HepG2 (cell line): Measurements from ENCODE around the gene B4GALT2. TPM values are rescaled to one million over a fixed set of nuclear protein-coding genes. Genes with fewer than 3 reads are reported as not detected.

Experiments used
- AGO2 ChIP-seq: fragments of 200-400 bp; formaldehyde crosslinking; optimal IDR thresholded peaks from 2 replicates; pipeline ENCODE3; 2017; ENCODE audit warnings: mild to moderate bottlenecking, low read depth, low read length, moderate library complexity
- EEA1 ChIP-seq: sonication (generic); formaldehyde crosslinking; IDR thresholded peaks from 2 replicates; pipeline ENCODE4 v1.5.1; 2020; ENCODE audit warnings: mild to moderate bottlenecking, missing genetic modification reagents, borderline replicate concordance
- GABPB1 ChIP-seq: IDR thresholded peaks from 2 replicates; pipeline ENCODE4 v1.6.1; 2016; ENCODE audit warnings: mild to moderate bottlenecking, missing genetic modification reagents, moderate library complexity, missing compliant biosample characterization
- HIVEP1 ChIP-seq: sonication (generic); formaldehyde crosslinking; IDR thresholded peaks from 2 replicates; pipeline ENCODE4 v1.4.0; 2020; ENCODE audit warnings: mild to moderate bottlenecking, missing genetic modification reagents
- KAT8 ChIP-seq: IDR thresholded peaks from 2 replicates; pipeline ENCODE4 v1.6.1; 2016; ENCODE audit warnings: missing genetic modification reagents, missing compliant biosample characterization
- MAZ ChIP-seq, 2 experiments: sonication (generic) in 1 of 2; formaldehyde crosslinking in 1 of 2; IDR thresholded peaks; 2 replicates each; pipeline versions ENCODE4 v1.5.0 to v1.6.1; 2012 to 2020; ENCODE audit warnings: low read depth in 2 of 2, mild to moderate bottlenecking in 2 of 2, borderline replicate concordance in 1 of 2, improper control_type of control experiment in 1 of 2, low read length in 1 of 2, missing genetic modification reagents in 1 of 2, moderate library complexity in 1 of 2
- MEIS2 ChIP-seq: sonication (generic); formaldehyde crosslinking; IDR thresholded peaks from 2 replicates; pipeline ENCODE4 v1.9.0; 2021; ENCODE audit warnings: mild to moderate bottlenecking, missing genetic modification reagents
- SRSF1 ChIP-seq: fragments of 200-400 bp; formaldehyde crosslinking; optimal IDR thresholded peaks from 2 replicates; pipeline ENCODE3; 2017; ENCODE audit warnings: mild to moderate bottlenecking, low read depth, low read length, moderate library complexity
- STAG1 ChIP-seq: sonication (generic); formaldehyde crosslinking; IDR thresholded peaks from 2 replicates; pipeline ENCODE4 v1.4.0; 2020; ENCODE audit warnings: missing genetic modification reagents
- UBTF ChIP-seq: sonication (generic); formaldehyde crosslinking; IDR thresholded peaks from 2 replicates; pipeline ENCODE4 v1.4.0; 2020; ENCODE audit warnings: mild to moderate bottlenecking, missing genetic modification reagents
- ZBTB7B ChIP-seq: sonication (generic); formaldehyde crosslinking; IDR thresholded peaks from 2 replicates; pipeline ENCODE4 v1.4.0; 2020; ENCODE audit warnings: missing genetic modification reagents
- ZFP37 ChIP-seq: sonication (generic); formaldehyde crosslinking; IDR thresholded peaks from 2 replicates; pipeline ENCODE4 v1.4.0; 2020; ENCODE audit warnings: missing genetic modification reagents, borderline replicate concordance
- ZNF143 ChIP-seq: sonication (generic); formaldehyde crosslinking; IDR thresholded peaks from 2 replicates; pipeline ENCODE4 v1.4.0; 2020; ENCODE audit warnings: missing genetic modification reagents
- ZNF263 ChIP-seq: sonication (generic); formaldehyde crosslinking; IDR thresholded peaks from 2 replicates; pipeline ENCODE4 v1.4.0; 2020; ENCODE audit warnings: missing genetic modification reagents
- ZNF441 ChIP-seq: sonication (generic); formaldehyde crosslinking; IDR thresholded peaks from 2 replicates; pipeline ENCODE4 v1.7.0; 2021; ENCODE audit warnings: missing genetic modification reagents, borderline replicate concordance
- ZNF724P ChIP-seq: sonication (generic); formaldehyde crosslinking; IDR thresholded peaks from 2 replicates; pipeline ENCODE4 v1.8.0; 2022; ENCODE audit warnings: missing genetic modification reagents, borderline replicate concordance
- polyA plus RNA-seq, 8 experiments: library from polyadenylated mRNA; depleted of rRNA in 3 of 8; stranded (reverse) in 7 of 8; unstranded in 1 of 8; fragments of >200 nt; fragmentation: Illumina TruSeq in 4 of 8; extraction: Trizol in 4 of 8; gene quantifications; 2 replicates each; pipeline versions ENCODE4 v1.2.1 to v1.2.3, GENCODE V29; 2011 to 2016; ENCODE audit warnings: low read depth in 4 of 8, missing spikeins in 1 of 8, mixed read lengths in 1 of 8; ENCODE audit not compliant: insufficient read depth in 1 of 8
- total RNA-seq, 5 experiments: library from RNA; depleted of rRNA; stranded (reverse); fragments of >200 nt; fragmentation: Illumina TruSeq; extraction: Trizol; gene quantifications; 2 replicates each; pipeline ENCODE4 v1.2.3, GENCODE V29; 2016; ENCODE audit warnings: low read depth in 1 of 5
- TF ChIP-seq, protein P1 (sequence below): IDR thresholded peaks from 2 replicates; pipeline ENCODE4 v1.6.1; 2012; ENCODE audit warnings: inconsistent platforms
- TF ChIP-seq, protein P2 (sequence below), 2 experiments: sonication (generic) in 1 of 2; formaldehyde crosslinking in 1 of 2; IDR thresholded peaks; 2 replicates each; pipeline versions ENCODE4 v1.4.0 to v1.6.1; 2018 to 2020; ENCODE audit warnings: missing genetic modification reagents in 2 of 2, borderline replicate concordance in 1 of 2, low read depth in 1 of 2, mild to moderate bottlenecking in 1 of 2, missing biosample characterization in 1 of 2
- TF ChIP-seq, protein P3 (sequence below): sonication (generic); formaldehyde crosslinking; IDR thresholded peaks from 2 replicates; pipeline ENCODE4 v1.4.0; 2020; ENCODE audit warnings: missing genetic modification reagents
- TF ChIP-seq, protein P4 (sequence below): sonication (generic); formaldehyde crosslinking; IDR thresholded peaks from 2 replicates; pipeline ENCODE4 v1.5.0; 2020; ENCODE audit warnings: mild to moderate bottlenecking, missing genetic modification reagents, moderate library complexity

B4GALT2 gene
- total and polyA plus RNA-seq, 2 of the 13 experiments (the other 11 are each of a cell fraction or from before 2014, with no cell fraction given), result 41.9 to 78.0 TPM

GRCh38 chr1:44030605-44031251, 51.7 kb downstream of the B4GALT2 start (continued):
- TF ChIP-seq MAZ (IDR thresholded peaks at IDR 0.05; ENCODE audit: borderline replicate concordance, low read depth, low read length) (no peak), MAZ (CRISPR knock-in tag; IDR thresholded peaks at IDR 0.05; ENCODE audit: low read depth) (peak; percentile 20; the same call in 1 of the 2 replicates), HIVEP1 (CRISPR knock-in tag) (0 out of 2 replicates have a peak, but pooled peaks have one; percentile 43), SRSF1 (peak; percentile 63), ZNF724P (CRISPR knock-in tag) (no peak), ZNF143 (CRISPR knock-in tag) (0 out of 2 replicates have a peak, but pooled peaks have one; percentile 1), AGO2 (peak; percentile 83), ZNF441 (CRISPR knock-in tag) (no peak), GABPB1 (0 out of 2 replicates have a peak, but pooled peaks have one; percentile 11), MEIS2 (0 out of 2 replicates have a peak, but pooled peaks have one; percentile 24), ZFP37 (no peak), ZNF263 (peak; percentile 27; the same call in 1 of the 2 replicates), STAG1 (CRISPR knock-in tag) (peak; percentile 48), KAT8 (CRISPR knock-in tag) (peak; percentile 11; the same call in 1 of the 2 replicates), EEA1 (CRISPR knock-in tag) (no peak), UBTF (CRISPR knock-in tag) (peak; percentile 76), ZBTB7B (CRISPR knock-in tag) (peak; percentile 79)
- TF ChIP-seq, protein P1, sequence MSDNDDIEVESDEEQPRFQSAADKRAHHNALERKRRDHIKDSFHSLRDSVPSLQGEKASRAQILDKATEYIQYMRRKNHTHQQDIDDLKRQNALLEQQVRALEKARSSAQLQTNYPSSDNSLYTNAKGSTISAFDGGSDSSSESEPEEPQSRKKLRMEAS, result peak; percentile 27
- TF ChIP-seq, protein P2, sequence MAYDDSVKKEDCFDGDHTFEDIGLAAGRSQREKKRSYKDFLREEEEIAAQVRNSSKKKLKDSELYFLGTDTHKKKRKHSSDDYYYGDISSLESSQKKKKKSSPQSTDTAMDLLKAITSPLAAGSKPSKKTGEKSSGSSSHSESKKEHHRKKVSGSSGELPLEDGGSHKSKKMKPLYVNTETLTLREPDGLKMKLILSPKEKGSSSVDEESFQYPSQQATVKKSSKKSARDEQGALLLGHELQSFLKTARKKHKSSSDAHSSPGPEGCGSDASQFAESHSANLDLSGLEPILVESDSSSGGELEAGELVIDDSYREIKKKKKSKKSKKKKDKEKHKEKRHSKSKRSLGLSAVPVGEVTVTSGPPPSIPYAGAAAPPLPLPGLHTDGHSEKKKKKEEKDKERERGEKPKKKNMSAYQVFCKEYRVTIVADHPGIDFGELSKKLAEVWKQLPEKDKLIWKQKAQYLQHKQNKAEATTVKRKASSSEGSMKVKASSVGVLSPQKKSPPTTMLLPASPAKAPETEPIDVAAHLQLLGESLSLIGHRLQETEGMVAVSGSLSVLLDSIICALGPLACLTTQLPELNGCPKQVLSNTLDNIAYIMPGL (CRISPR knock-in tag; IDR thresholded peaks at IDR 0.05; ENCODE audit: borderline replicate concordance in 1 of 2, low read depth in 1 of 2), result peak; percentile 49 to 71; a peak in 2 of 4 replicates
- TF ChIP-seq, protein P3, sequence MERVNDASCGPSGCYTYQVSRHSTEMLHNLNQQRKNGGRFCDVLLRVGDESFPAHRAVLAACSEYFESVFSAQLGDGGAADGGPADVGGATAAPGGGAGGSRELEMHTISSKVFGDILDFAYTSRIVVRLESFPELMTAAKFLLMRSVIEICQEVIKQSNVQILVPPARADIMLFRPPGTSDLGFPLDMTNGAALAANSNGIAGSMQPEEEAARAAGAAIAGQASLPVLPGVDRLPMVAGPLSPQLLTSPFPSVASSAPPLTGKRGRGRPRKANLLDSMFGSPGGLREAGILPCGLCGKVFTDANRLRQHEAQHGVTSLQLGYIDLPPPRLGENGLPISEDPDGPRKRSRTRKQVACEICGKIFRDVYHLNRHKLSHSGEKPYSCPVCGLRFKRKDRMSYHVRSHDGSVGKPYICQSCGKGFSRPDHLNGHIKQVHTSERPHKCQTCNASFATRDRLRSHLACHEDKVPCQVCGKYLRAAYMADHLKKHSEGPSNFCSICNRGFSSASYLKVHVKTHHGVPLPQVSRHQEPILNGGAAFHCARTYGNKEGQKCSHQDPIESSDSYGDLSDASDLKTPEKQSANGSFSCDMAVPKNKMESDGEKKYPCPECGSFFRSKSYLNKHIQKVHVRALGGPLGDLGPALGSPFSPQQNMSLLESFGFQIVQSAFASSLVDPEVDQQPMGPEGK (CRISPR knock-in tag), result peak; percentile 57
- TF ChIP-seq, protein P4, sequence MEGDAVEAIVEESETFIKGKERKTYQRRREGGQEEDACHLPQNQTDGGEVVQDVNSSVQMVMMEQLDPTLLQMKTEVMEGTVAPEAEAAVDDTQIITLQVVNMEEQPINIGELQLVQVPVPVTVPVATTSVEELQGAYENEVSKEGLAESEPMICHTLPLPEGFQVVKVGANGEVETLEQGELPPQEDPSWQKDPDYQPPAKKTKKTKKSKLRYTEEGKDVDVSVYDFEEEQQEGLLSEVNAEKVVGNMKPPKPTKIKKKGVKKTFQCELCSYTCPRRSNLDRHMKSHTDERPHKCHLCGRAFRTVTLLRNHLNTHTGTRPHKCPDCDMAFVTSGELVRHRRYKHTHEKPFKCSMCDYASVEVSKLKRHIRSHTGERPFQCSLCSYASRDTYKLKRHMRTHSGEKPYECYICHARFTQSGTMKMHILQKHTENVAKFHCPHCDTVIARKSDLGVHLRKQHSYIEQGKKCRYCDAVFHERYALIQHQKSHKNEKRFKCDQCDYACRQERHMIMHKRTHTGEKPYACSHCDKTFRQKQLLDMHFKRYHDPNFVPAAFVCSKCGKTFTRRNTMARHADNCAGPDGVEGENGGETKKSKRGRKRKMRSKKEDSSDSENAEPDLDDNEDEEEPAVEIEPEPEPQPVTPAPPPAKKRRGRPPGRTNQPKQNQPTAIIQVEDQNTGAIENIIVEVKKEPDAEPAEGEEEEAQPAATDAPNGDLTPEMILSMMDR, result peak; percentile 71
